IPS DF 6.9 (cell line): ENCODE data around the gene IL17RD.
A peak's percentile ranks its signal among the peaks of the same experiment; 100 is the strongest.

Experiments
- DNase-seq: peaks from one replicate; pipeline ENCODE4 v3.0.0-alpha.2; 2013; ENCODE audit warnings: low read depth, low spot score
- H3K27ac ChIP-seq: one replicate; pipeline ENCODE4 v1.5.1; 2013; ENCODE audit warnings: low read length, control low read depth
- H3K27me3 ChIP-seq: 2 replicates; pipeline ENCODE4 v1.6.1; 2013; ENCODE audit warnings: mild to moderate bottlenecking, low read length; ENCODE audit not compliant: control insufficient read depth, insufficient read depth
- H3K36me3 ChIP-seq: 2 replicates; pipeline ENCODE4 v1.6.1; 2013; ENCODE audit warnings: low read length; ENCODE audit not compliant: control insufficient read depth, insufficient read depth
- H3K4me1 ChIP-seq: 2 replicates; pipeline ENCODE4 v1.6.1; 2013; ENCODE audit warnings: low read length; ENCODE audit not compliant: control insufficient read depth, insufficient read depth
- H3K4me3 ChIP-seq: 2 replicates; pipeline ENCODE4 v1.5.1; 2013; ENCODE audit warnings: mild to moderate bottlenecking, low read length
- H3K9me3 ChIP-seq: 2 replicates; pipeline ENCODE4 v1.6.1; 2013; ENCODE audit warnings: low read length, inconsistent platforms; ENCODE audit not compliant: control insufficient read depth, insufficient read depth
- WGBS: extraction: QIAGEN DNeasy Blood & Tissue Kit; methylation state at CpG from one replicate; pipeline ENCODE4 v1.1.7; 2013; ENCODE audit warnings: mixed read lengths, missing lambda C conversion rate; ENCODE audit not compliant: insufficient read length, insufficient coverage; 5-methylcytosine and 5-hydroxymethylcytosine counted together

The IL17RD gene

GRCh38 chr3:57068437-57069089 lies 96.6 kb downstream of the IL17RD start:
- H3K27ac ChIP-seq: no peak overlapping the region
- peaks cover 2% of the 10 kb centered on the region for H3K4me1 ChIP-seq
- no peaks in the 10 kb centered on the region for H3K36me3 ChIP-seq
- WGBS: no CpG with 5 or more reads among the region's 11 CpGs
- no peak for DNase-seq
- H3K27me3 ChIP-seq: no peaks in the 10 kb centered on the region
- no peak overlapping the region for H3K4me3 ChIP-seq
- no peaks in the 10 kb centered on the region; the same call in 1 of the 2 replicates for H3K9me3 ChIP-seq

- no peaks in the 10 kb centered on the region for H3K27me3 ChIP-seq
- H3K4me1 ChIP-seq: peaks cover 7% of the 10 kb centered on the region
- no peaks in the 10 kb centered on the region for H3K36me3 ChIP-seq
- no peak overlapping the region for H3K27ac ChIP-seq
- no peak overlapping the region for H3K4me3 ChIP-seq
- no CpG with 5 or more reads among the region's 6 CpGs for WGBS
- H3K9me3 ChIP-seq: no peaks in the 10 kb centered on the region; the same call in 1 of the 2 replicates
- no peak for DNase-seq
Measured at GRCh38 chr3:57066471-57066870, 98.7 kb downstream of the IL17RD start.

GRCh38 chr3:57065588-57065987 lies 99.6 kb downstream of the IL17RD start:
- Histone ChIP-seq H3K4me3 (no peak overlapping the region), H3K27ac (no peak overlapping the region), H3K9me3 (no peaks in the 10 kb centered on the region; the same call in 1 of the 2 replicates), H3K27me3 (no peaks in the 10 kb centered on the region), H3K36me3 (no peaks in the 10 kb centered on the region), H3K4me1 (peaks cover 7% of the 10 kb centered on the region)
- no CpG with 5 or more reads among the region's 3 CpGs for WGBS
- no peak for DNase-seq

- Histone ChIP-seq H3K9me3 (no peaks in the 10 kb centered on the region), H3K27me3 (no peaks in the 10 kb centered on the region), H3K27ac (no peak overlapping the region), H3K4me3 (no peak overlapping the region), H3K36me3 (no peaks in the 10 kb centered on the region), H3K4me1 (peaks cover 8% of the 10 kb centered on the region)
- DNase-seq: no peak
- WGBS: no CpG with 5 or more reads among the region's 2 CpGs
Measured at GRCh38 chr3:57064572-57064971, 100.6 kb downstream of the IL17RD start.

GRCh38 chr3:57064001-57064400 lies 101.2 kb downstream of the IL17RD start:
- H3K4me1 ChIP-seq: peaks cover 8% of the 10 kb centered on the region
- no CpG with 5 or more reads among the region's 6 CpGs for WGBS
- no peaks in the 10 kb centered on the region for H3K27me3 ChIP-seq
- H3K9me3 ChIP-seq: no peaks in the 10 kb centered on the region
- H3K27ac ChIP-seq: no peak overlapping the region
- H3K4me3 ChIP-seq: no peak overlapping the region
- no peak for DNase-seq
- H3K36me3 ChIP-seq: no peaks in the 10 kb centered on the region

GRCh38 chr3:57063032-57063431 lies 102.1 kb downstream of the IL17RD start:
- WGBS: no CpG with 5 or more reads among the region's 5 CpGs
- no peak for DNase-seq
- no peaks in the 10 kb centered on the region for H3K36me3 ChIP-seq
- no peaks in the 10 kb centered on the region for H3K27me3 ChIP-seq
- no peak overlapping the region for H3K4me3 ChIP-seq
- peaks cover 8% of the 10 kb centered on the region for H3K4me1 ChIP-seq
- no peaks in the 10 kb centered on the region for H3K9me3 ChIP-seq
- H3K27ac ChIP-seq: no peak overlapping the region

GRCh38 chr3:57062101-57062631 lies 103.0 kb downstream of the IL17RD start:
- Histone ChIP-seq H3K27ac (no peak overlapping the region), H3K4me3 (no peak overlapping the region), H3K36me3 (no peaks in the 10 kb centered on the region), H3K9me3 (no peaks in the 10 kb centered on the region), H3K27me3 (no peaks in the 10 kb centered on the region), H3K4me1 (peaks cover 8% of the 10 kb centered on the region)
- DNase-seq: no peak
- WGBS: no CpG with 5 or more reads among the region's 9 CpGs

GRCh38 chr3:57061556-57061955 lies 103.6 kb downstream of the IL17RD start:
- no peak for DNase-seq
- no peak overlapping the region for H3K27ac ChIP-seq
- H3K9me3 ChIP-seq: no peaks in the 10 kb centered on the region
- WGBS: no CpG with 5 or more reads among the region's 3 CpGs
- no peaks in the 10 kb centered on the region for H3K27me3 ChIP-seq
- peaks cover 8% of the 10 kb centered on the region for H3K4me1 ChIP-seq
- H3K4me3 ChIP-seq: no peak overlapping the region
- no peaks in the 10 kb centered on the region for H3K36me3 ChIP-seq

- WGBS: no CpG with 5 or more reads among the region's 11 CpGs
- Histone ChIP-seq H3K4me3 (no peak within 1 kb of the TSS), H3K4me1 (peaks cover 6% of the 10 kb centered on the region; the same call in 1 of the 2 replicates), H3K27me3 (no peaks in the 10 kb centered on the region), H3K9me3 (no peaks in the 10 kb centered on the region), H3K36me3 (no peaks in the 10 kb centered on the region), H3K27ac (no peak within 1 kb of the TSS)
- DNase-seq: peak; percentile 83
Measured at GRCh38 chr3:57060089-57060821, 104.9 kb downstream of the IL17RD start, which contains the start of gene SPATA12. Gene SPATA12, plus strand, starts transcription at chr3:57060664. Its CDS starts 13,031 bp downstream, at chr3:57073695.

GRCh38 chr3:57059411-57059810 lies 105.7 kb downstream of the IL17RD start:
- no CpG with 5 or more reads among the region's 3 CpGs for WGBS
- DNase-seq: no peak
- no peak overlapping the region for H3K27ac ChIP-seq

More at GRCh38 chr3:57059411-57059810, 105.7 kb downstream of the IL17RD start:
- H3K4me3 ChIP-seq: no peak overlapping the region
- no peaks in the 10 kb centered on the region for H3K9me3 ChIP-seq
- no peaks in the 10 kb centered on the region for H3K36me3 ChIP-seq
- no peaks in the 10 kb centered on the region for H3K27me3 ChIP-seq
- peaks cover 6% of the 10 kb centered on the region; the same call in 1 of the 2 replicates for H3K4me1 ChIP-seq
